H1 (cell line): ENCODE results near the gene KRTAP19-5. TPM values are rescaled to one million over a fixed set of nuclear protein-coding genes. Genes with fewer than 3 reads are reported as not detected.

Experiments used
- CTCF ChIA-PET: fragments of 300-600 bp; sonication (Branson Sonifier 250); formaldehyde crosslinking; loops from one replicate; lab custom pipeline; 2021; ENCODE audit not compliant: partially characterized antibody; lab: Charles Lee
- POLR2A ChIA-PET: fragments of 300-600 bp; sonication (Branson Sonifier 250); formaldehyde crosslinking; loops from one replicate; lab custom pipeline; 2021; ENCODE audit warnings: inconsistent platforms; ENCODE audit not compliant: partially characterized antibody; lab: Charles Lee
- DNase-seq, 2 experiments: peaks; one replicate each; pipeline versions ENCODE4 v3.0.0 to v3.0.0-alpha.2; 2010 to 2022; ENCODE audit warnings: low spot score in 2 of 2, low read depth in 1 of 2, mixed read lengths in 1 of 2
- FAIRE-seq: peaks from 2 replicates; lab custom pipeline; 2011; peaks lifted over from hg19 to GRCh38; lab: Jason Lieb, UNC
- H2AFZ ChIP-seq: 2 replicates; pipeline ENCODE4 v1.8.1; 2012; ENCODE audit warnings: low read length, inconsistent platforms
- H2AK5ac ChIP-seq: 2 replicates; pipeline ENCODE4 v1.6.1; 2013; ENCODE audit warnings: low read depth, low read length
- H2BK120ac ChIP-seq: replicated peaks from 2 replicates; pipeline ENCODE3; 2013; ENCODE audit warnings: low read depth, low read length, inconsistent platforms
- H2BK12ac ChIP-seq: 2 replicates; pipeline ENCODE4 v1.6.1; 2013; ENCODE audit warnings: low read depth, low read length
- H2BK15ac ChIP-seq: 2 replicates; pipeline ENCODE4 v1.6.1; 2013; ENCODE audit warnings: low read length
- H2BK20ac ChIP-seq: 2 replicates; pipeline ENCODE4 v1.6.1; 2013; ENCODE audit warnings: low read length
- H2BK5ac ChIP-seq: 2 replicates; pipeline ENCODE4 v1.6.1; 2013; ENCODE audit warnings: low read depth, low read length
- H3K14ac ChIP-seq: 2 replicates; pipeline ENCODE4 v1.6.1; 2013; ENCODE audit warnings: inconsistent platforms; ENCODE audit not compliant: insufficient read length
- H3K18ac ChIP-seq: 2 replicates; pipeline ENCODE4 v1.6.1; 2013; ENCODE audit warnings: low read length; ENCODE audit errors: extremely low read depth
- H3K23ac ChIP-seq: 2 replicates; pipeline ENCODE4 v1.6.1; 2013; ENCODE audit warnings: inconsistent platforms; ENCODE audit not compliant: insufficient read length
- H3K23me2 ChIP-seq: 2 replicates; pipeline ENCODE4 v1.6.1; 2013; ENCODE audit warnings: low read depth, low read length
- H3K27ac ChIP-seq: 2 replicates; pipeline ENCODE4 v1.6.1; 2011; ENCODE audit warnings: low read depth, low read length, inconsistent platforms
- H3K27me3 ChIP-seq, 4 experiments: replicated peaks in 1 of 4; 1 replicate in 1 of 4; 2 replicates in 3 of 4; pipeline versions ENCODE4 v1.6.1 to v1.8.1; 2011 to 2013; ENCODE audit warnings: low read length in 3 of 4, mild to moderate bottlenecking in 3 of 4, inconsistent platforms in 2 of 4, mixed read lengths in 2 of 4, moderate library complexity in 1 of 4; ENCODE audit not compliant: control insufficient read depth in 3 of 4, insufficient read depth in 3 of 4; ENCODE audit errors: extremely low read depth in 1 of 4
- H3K36me3 ChIP-seq, 4 experiments: 2 replicates each; pipeline versions ENCODE4 v1.6.1 to v1.8.1; 2011 to 2013; ENCODE audit warnings: mild to moderate bottlenecking in 4 of 4, low read length in 3 of 4, moderate library complexity in 2 of 4, control low read depth in 1 of 4, inconsistent platforms in 1 of 4; ENCODE audit not compliant: insufficient read depth in 4 of 4, control insufficient read depth in 2 of 4
- H3K4ac ChIP-seq: replicated peaks from 2 replicates; pipeline ENCODE3; 2013; ENCODE audit warnings: low read length, low read depth, mixed read lengths, inconsistent platforms; ENCODE audit not compliant: insufficient read length
- H3K4me1 ChIP-seq, 4 experiments: replicated peaks in 1 of 4; 1 replicate in 1 of 4; 2 replicates in 3 of 4; pipeline versions ENCODE4 v1.6.1 to v1.8.1; 2011 to 2013; ENCODE audit warnings: low read length in 3 of 4, inconsistent platforms in 2 of 4, mixed read lengths in 1 of 4; ENCODE audit not compliant: insufficient read depth in 4 of 4, control insufficient read depth in 3 of 4
- H3K4me2 ChIP-seq, 2 experiments: 2 replicates each; pipeline versions ENCODE4 v1.6.1 to v1.8.1; 2011 to 2013; ENCODE audit warnings: low read depth in 2 of 2, low read length in 2 of 2, control low read depth in 1 of 2, inconsistent platforms in 1 of 2, mild to moderate bottlenecking in 1 of 2; ENCODE audit not compliant: insufficient read depth in 1 of 2
- H3K4me3 ChIP-seq, 4 experiments: fragments of 200-600, 300-600 bp in 1 of 4; sonication (generic), shearing (Covaris generic), sonication (Bioruptor Twin) in 1 of 4; 2 replicates each; pipeline versions ENCODE4 v1.5.1 to v1.8.1; 2011 to 2016; ENCODE audit warnings: low read length in 4 of 4, low read depth in 3 of 4, control low read depth in 2 of 4, inconsistent platforms in 2 of 4, mild to moderate bottlenecking in 2 of 4, mixed read lengths in 1 of 4, moderate library complexity in 1 of 4; ENCODE audit not compliant: insufficient read depth in 2 of 4; ENCODE audit errors: extremely low read depth in 1 of 4
- H3K56ac ChIP-seq: replicated peaks from 2 replicates; pipeline ENCODE3; 2013; ENCODE audit warnings: low read depth, mild to moderate bottlenecking, mixed read lengths, low read length, inconsistent platforms; ENCODE audit not compliant: insufficient read length
- H3K79me1 ChIP-seq: 2 replicates; pipeline ENCODE4 v1.6.1; 2013; ENCODE audit warnings: low read depth, low read length, control low read depth
- H3K79me2 ChIP-seq, 2 experiments: 2 replicates each; pipeline versions ENCODE4 v1.6.1 to v1.8.1; 2012 to 2013; ENCODE audit warnings: low read length in 2 of 2, mild to moderate bottlenecking in 2 of 2, inconsistent platforms in 1 of 2; ENCODE audit not compliant: insufficient read depth in 2 of 2, control insufficient read depth in 1 of 2
- H3K9ac ChIP-seq, 4 experiments: replicated peaks in 1 of 4; 1 replicate in 1 of 4; 2 replicates in 3 of 4; pipeline versions ENCODE4 v1.6.1 to v1.8.1; 2011 to 2013; ENCODE audit warnings: low read depth in 3 of 4, low read length in 3 of 4, control low read depth in 2 of 4, mild to moderate bottlenecking in 2 of 4, moderate library complexity in 2 of 4, inconsistent platforms in 1 of 4; ENCODE audit errors: extremely low read depth in 1 of 4
- H3K9me3 ChIP-seq, 2 experiments: 2 replicates each; pipeline versions ENCODE4 v1.6.1 to v1.8.1; 2012 to 2013; ENCODE audit warnings: mild to moderate bottlenecking in 2 of 2, moderate library complexity in 2 of 2, control low read depth in 1 of 2, inconsistent platforms in 1 of 2, low read depth in 1 of 2, low read length in 1 of 2, mixed read lengths in 1 of 2; ENCODE audit not compliant: insufficient read depth in 2 of 2
- H4K20me1 ChIP-seq, 2 experiments: replicated peaks in 1 of 2; 2 replicates each; pipeline versions ENCODE3 to v1.8.1; 2011 to 2013; ENCODE audit warnings: inconsistent platforms in 2 of 2, low read length in 2 of 2, mild to moderate bottlenecking in 1 of 2; ENCODE audit not compliant: insufficient read depth in 2 of 2, control insufficient read depth in 1 of 2
- H4K5ac ChIP-seq: 2 replicates; pipeline ENCODE4 v1.6.1; 2013; ENCODE audit warnings: low read length, low read depth, mixed read lengths, inconsistent platforms; ENCODE audit not compliant: insufficient read length
- H4K8ac ChIP-seq: 2 replicates; pipeline ENCODE4 v1.8.0; 2013; ENCODE audit warnings: mild to moderate bottlenecking, moderate library complexity, low read length, inconsistent platforms; ENCODE audit not compliant: insufficient read depth; ENCODE audit errors: extremely low read depth
- H4K91ac ChIP-seq: replicated peaks from 2 replicates; pipeline ENCODE3; 2013; ENCODE audit warnings: low read length, mixed read lengths, inconsistent platforms; ENCODE audit not compliant: insufficient read length
- WGBS, 2 experiments: shearing (Covaris generic) in 1 of 2; methylation state at CpG; one replicate each; pipeline versions ENCODE4 v1.1.6 to v1.1.7; 2013 to 2015; ENCODE audit warnings: low lambda C conversion rate in 2 of 2, mixed read lengths in 2 of 2, inconsistent platforms in 1 of 2, low coverage in 1 of 2, missing lambda C conversion rate in 1 of 2; ENCODE audit not compliant: insufficient replicate concordance in 2 of 2, insufficient coverage in 1 of 2, insufficient read length in 1 of 2; ENCODE audit errors: extremely low coverage in 1 of 2, missing lambda C conversion rate in 1 of 2; 5-methylcytosine and 5-hydroxymethylcytosine counted together
- polyA plus RNA-seq, 7 experiments: library from polyadenylated mRNA; depleted of rRNA in 3 of 7; stranded (reverse) in 5 of 7; unstranded in 2 of 7; fragments of >200 nt in 5 of 7; fragments of 200-250 nt in 2 of 7; gene quantifications; 1 replicate in 5 of 7; 2 replicates in 1 of 7; 4 replicates in 1 of 7; pipeline versions ENCODE4 v1.2.1 to v1.2.3, GENCODE V29; 2011 to 2013; ENCODE audit warnings: missing spikeins in 2 of 7, mixed read lengths in 2 of 7
- total RNA-seq: library from RNA; stranded (reverse); fragmentation: NEBNext Ultra II Directional; extraction: Animal tissue kit (Norgen Biotek cat#: 25700); gene quantifications from 2 replicates; pipeline ENCODE4 v1.2.1, GENCODE V29; 2021

KRTAP19-5 gene
- total and polyA plus RNA-seq, 2 of the 8 experiments (the other 6 are each of a cell fraction or from before 2014, with no cell fraction given), result not detected

- Histone ChIP-seq H2BK12ac (no peak overlapping the region), H2BK15ac (no peak overlapping the region), H2BK5ac (no peak overlapping the region), H3K27ac (no peak overlapping the region), H3K9me3 (peaks cover 0 to 4% of the 10 kb centered on the region in 2 experiments; a peak in 1 of 4 replicates), H3K23ac (no peak overlapping the region), H3K56ac (no peak overlapping the region), H2AFZ (no peak overlapping the region; the same call in 1 of the 2 replicates), H4K8ac (no peak overlapping the region), H3K4me3 (no peak overlapping the region), H4K91ac (no peak overlapping the region), H3K79me1 (no peaks in the 10 kb centered on the region), H2BK120ac (no peak overlapping the region), H3K36me3 (peaks cover 0 to 3% (median 0%) of the 10 kb centered on the region in 4 experiments; a peak in 1 of 8 replicates), H3K23me2 (no peaks in the 10 kb centered on the region), H4K5ac (no peak overlapping the region), H2AK5ac (no peak overlapping the region), H2BK20ac (no peak overlapping the region), H3K79me2 (no peaks in the 10 kb centered on the region), H3K14ac (no peak overlapping the region), H3K4me1 (no peaks in the 10 kb centered on the region), H3K4ac (no peak overlapping the region), H3K27me3 (no peaks in the 10 kb centered on the region), H3K4me2 (no peak overlapping the region), H3K18ac (no peak overlapping the region), H4K20me1 (no peaks in the 10 kb centered on the region), H3K9ac (no peak overlapping the region)
- FAIRE-seq (no peak), DNase-seq (no peak)
- ChIA-PET CTCF (interaction anchor here (0.8 to 3.5 kb wide), 2 partner anchors 10 to 833 kb away, joined by 3 to 15 read pairs; no protein-coding TSS in a partner anchor), POLR2A (no interaction called here)
- 100% methylated on average over 1 of the region's 1 CpG; no CpG with 5 or more reads in 1 of the 2 experiments for WGBS, 2 experiments
Measured at GRCh38 chr21:30515681-30516080, 13.7 kb upstream of the KRTAP19-5 start.
